OCI-LY1 (cell line): ENCODE results near the gene A1BG.
A peak's percentile ranks its signal among the peaks of the same experiment; 100 is the strongest.

Experiments used
- H2AFZ ChIP-seq: fragments of 200-600 bp; sonication (generic), shearing (Covaris generic); 2 replicates; pipeline ENCODE4 v1.6.0; 2014; ENCODE audit warnings: antibody characterized with exemption, mild to moderate bottlenecking, low read length
- H3F3A ChIP-seq: fragments of 200-600 bp; sonication (generic), shearing (Covaris generic); 2 replicates; pipeline ENCODE4 v1.6.0; 2014; ENCODE audit warnings: mild to moderate bottlenecking, antibody characterized with exemption, low read length, moderate library complexity; ENCODE audit not compliant: insufficient read depth
- H3K27ac ChIP-seq: fragments of 200-600 bp; sonication (generic); 2 replicates; pipeline ENCODE4 v1.5.1; 2014; ENCODE audit warnings: low read length, mixed run types, mild to moderate bottlenecking, low read depth; ENCODE audit not compliant: poor library complexity, severe bottlenecking
- H3K27me3 ChIP-seq: fragments of 200-600 bp; sonication (generic); 2 replicates; pipeline ENCODE4 v1.6.0; 2014; ENCODE audit warnings: antibody characterized with exemption, mild to moderate bottlenecking, low read length, moderate library complexity; ENCODE audit not compliant: insufficient read depth
- H3K36me3 ChIP-seq: fragments of 200-600 bp; sonication (generic); 2 replicates; pipeline ENCODE4 v1.6.1; 2014; ENCODE audit warnings: mild to moderate bottlenecking, antibody characterized with exemption, low read length, moderate library complexity, mixed read lengths; ENCODE audit not compliant: insufficient read depth
- H3K4me1 ChIP-seq: fragments of 200-600 bp; sonication (generic); 2 replicates; pipeline ENCODE4 v1.5.1; 2014; ENCODE audit warnings: mild to moderate bottlenecking, low read length, moderate library complexity; ENCODE audit not compliant: insufficient read depth, severe bottlenecking
- H3K4me2 ChIP-seq: fragments of 200-600 bp; sonication (generic), shearing (Covaris generic); 2 replicates; pipeline ENCODE4 v1.6.1; 2014; ENCODE audit warnings: low read length
- H3K4me3 ChIP-seq: fragments of 200-600 bp; sonication (generic); 2 replicates; pipeline ENCODE4 v1.5.1; 2014; ENCODE audit warnings: low read length, low read depth, mild to moderate bottlenecking, mixed read lengths; ENCODE audit not compliant: poor library complexity, severe bottlenecking
- H3K79me2 ChIP-seq: fragments of 200-600 bp; shearing (Covaris generic); 2 replicates; pipeline ENCODE4 v1.6.1; 2016; ENCODE audit warnings: mixed run types, low read length, mixed read lengths; ENCODE audit not compliant: insufficient read depth
- H3K9ac ChIP-seq: fragments of 200-600 bp; sonication (generic), shearing (Covaris generic); 2 replicates; pipeline ENCODE4 v1.6.1; 2014; ENCODE audit warnings: mild to moderate bottlenecking, low read length, mixed read lengths
- H3K9me2 ChIP-seq: fragments of 200-600 bp; sonication (generic), shearing (Covaris generic); 2 replicates; pipeline ENCODE4 v1.6.1; 2014; ENCODE audit warnings: low read depth, mild to moderate bottlenecking, low read length, mixed read lengths
- H3K9me3 ChIP-seq: fragments of 200-600 bp; shearing (Covaris generic); 2 replicates; pipeline ENCODE4 v1.6.1; 2014; ENCODE audit warnings: low read length, mixed read lengths
- H4K20me1 ChIP-seq: fragments of 200-600 bp; sonication (generic), shearing (Covaris generic); 2 replicates; pipeline ENCODE4 v1.6.0; 2016; ENCODE audit warnings: mild to moderate bottlenecking, low read length; ENCODE audit not compliant: insufficient read depth
- CTCF ChIP-seq: fragments of 200-600 bp; sonication (generic), shearing (Covaris generic); IDR thresholded peaks from 2 replicates; pipeline ENCODE4 v1.5.1; 2017; ENCODE audit warnings: mild to moderate bottlenecking, antibody characterized with exemption, low read length, moderate library complexity, mixed read lengths
- EZH2 ChIP-seq: fragments of 200-600 bp; sonication (generic), shearing (Covaris generic); IDR thresholded peaks from 2 replicates; pipeline ENCODE4 v1.8.0; 2017; ENCODE audit warnings: borderline replicate concordance, mixed run types, mild to moderate bottlenecking, antibody characterized with exemption, low read length, moderate library complexity, mixed read lengths

A1BG gene

GRCh38 chr19:58368561-58369360 is 15.5 kb upstream of the A1BG start:
- Histone ChIP-seq H3K4me2 (no peak overlapping the region), H3K9me3 (no peaks in the 10 kb centered on the region), H3K4me1 (no peaks in the 10 kb centered on the region), H3K27ac (no peak overlapping the region), H3F3A (no peaks in the 10 kb centered on the region), H3K27me3 (no peaks in the 10 kb centered on the region), H4K20me1 (no peaks in the 10 kb centered on the region), H3K9ac (no peak overlapping the region), H3K36me3 (no peaks in the 10 kb centered on the region), H3K9me2 (no peaks in the 10 kb centered on the region), H3K4me3 (no peak overlapping the region), H3K79me2 (no peaks in the 10 kb centered on the region), H2AFZ (no peak overlapping the region)
- TF ChIP-seq CTCF (no peak), EZH2 (no peak)

DNA sequence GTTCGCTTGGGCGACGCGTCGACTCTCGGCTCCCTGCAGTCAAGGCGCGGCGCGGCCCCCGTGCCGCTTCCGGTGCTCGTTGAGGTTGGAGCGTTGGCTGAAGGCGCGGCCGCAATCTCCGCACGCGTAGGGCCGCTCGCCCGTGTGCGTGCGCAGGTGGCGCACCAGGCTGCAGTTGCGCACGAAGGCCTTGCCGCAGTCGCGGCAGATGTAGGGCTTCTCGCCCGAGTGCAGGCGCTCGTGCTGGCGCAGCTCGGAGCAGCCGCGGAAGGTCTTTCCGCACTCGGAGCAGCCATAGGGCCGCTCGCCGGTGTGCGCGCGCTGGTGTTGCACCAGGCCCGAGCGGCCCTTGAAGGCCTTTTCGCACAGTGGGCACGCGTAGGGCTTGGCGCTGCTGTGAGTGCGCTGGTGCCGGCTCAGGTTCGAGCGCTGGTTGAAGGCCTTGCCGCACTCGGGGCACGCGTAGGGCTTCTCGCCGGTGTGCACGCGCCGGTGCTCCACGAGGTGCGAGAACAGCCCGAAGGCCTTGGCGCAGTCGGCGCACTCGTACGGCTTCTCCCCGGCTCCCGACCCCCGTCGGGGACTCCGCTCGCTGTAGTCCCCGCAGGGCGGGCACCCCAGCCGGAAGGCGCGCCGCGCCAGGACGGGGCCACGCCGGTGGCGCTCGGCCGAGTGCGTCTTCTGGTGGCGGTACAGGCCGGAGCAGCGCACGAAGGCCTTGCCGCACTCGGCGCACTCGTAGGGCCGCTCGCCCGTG is 14.6 kb upstream of the A1BG start:
- no peaks in the 10 kb centered on the region for H3F3A ChIP-seq
- no peak overlapping the region for H3K9ac ChIP-seq
- TF ChIP-seq EZH2, result no peak
- TF ChIP-seq CTCF, result no peak
- H3K27me3 ChIP-seq, result no peaks in the 10 kb centered on the region
- peaks cover 3% of the 10 kb centered on the region for H3K4me1 ChIP-seq
- H3K79me2 ChIP-seq, result no peaks in the 10 kb centered on the region
- no peak overlapping the region for H3K4me3 ChIP-seq
- H4K20me1 ChIP-seq, result no peaks in the 10 kb centered on the region
- H3K27ac ChIP-seq, result no peak overlapping the region
- H3K9me3 ChIP-seq, result no peaks in the 10 kb centered on the region
- no peaks in the 10 kb centered on the region for H3K9me2 ChIP-seq
- no peaks in the 10 kb centered on the region for H3K36me3 ChIP-seq
- H3K4me2 ChIP-seq, result no peak overlapping the region
- H2AFZ ChIP-seq, result no peak overlapping the region

- Histone ChIP-seq H3K4me1 (peaks cover 6% of the 10 kb centered on the region), H2AFZ (no peak overlapping the region)
Observed at GRCh38 chr19:58366585-58367430, 13.5 kb upstream of the A1BG start.

More at GRCh38 chr19:58366585-58367430, 13.5 kb upstream of the A1BG start:
- Histone ChIP-seq H3K4me3 (no peak overlapping the region), H3K9ac (no peak overlapping the region), H3K9me2 (no peaks in the 10 kb centered on the region), H3K27me3 (no peaks in the 10 kb centered on the region), H3K79me2 (no peaks in the 10 kb centered on the region), H3K36me3 (no peaks in the 10 kb centered on the region), H3F3A (no peaks in the 10 kb centered on the region), H3K4me2 (no peak overlapping the region), H3K27ac (no peak overlapping the region), H3K9me3 (no peaks in the 10 kb centered on the region), H4K20me1 (no peaks in the 10 kb centered on the region)
- TF ChIP-seq CTCF (peak; percentile 19; the same call in 1 of the 2 replicates), EZH2 (no peak)
